ENCODE data around the gene SLC4A2. TPM values are rescaled to one million over a fixed set of nuclear protein-coding genes. Genes with fewer than 3 reads are reported as not detected.

The SLC4A2 gene
- total RNA-seq, 1 donor from 2014 or later = 35.9 TPM

GRCh38 chr7:151046603-151047573, 12.5 kb upstream of the SLC4A2 start:
- no peak for ATAC-seq

- no peak for ATAC-seq
Observed at GRCh38 chr7:151047976-151048815, 11.2 kb upstream of the SLC4A2 start, which contains the start of gene ASIC3. ASIC3 (plus strand) TSS chr7:151048531; CDS start chr7:151048886, 355 bp downstream.

GRCh38 chr7:151048911-151049463, 10.4 kb upstream of the SLC4A2 start:
- no peak for ATAC-seq

GRCh38 chr7:151051108-151051507, 8.3 kb upstream of the SLC4A2 start:
- ATAC-seq = peak; percentile 66

DNA sequence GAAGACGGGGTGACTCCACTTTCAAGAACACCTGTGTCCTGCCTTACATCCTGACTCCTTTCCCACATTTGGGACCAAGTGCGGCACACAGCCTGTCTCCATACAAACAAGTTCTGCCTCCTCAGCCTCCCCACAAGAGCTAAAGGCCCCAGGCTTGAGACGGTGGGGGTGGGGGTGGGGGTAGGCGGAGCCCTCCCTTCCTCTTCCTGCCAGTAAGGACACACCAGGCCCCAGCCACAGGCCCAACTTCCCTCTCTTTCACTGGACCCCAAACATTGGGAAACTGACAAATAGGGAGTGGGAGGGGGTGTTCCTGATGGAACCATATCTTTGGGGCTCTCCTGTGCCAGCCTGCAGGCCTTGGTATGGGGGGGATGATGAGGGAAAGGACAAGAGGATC, 6.3 kb upstream of the SLC4A2 start:
- no peak for ATAC-seq

DNA sequence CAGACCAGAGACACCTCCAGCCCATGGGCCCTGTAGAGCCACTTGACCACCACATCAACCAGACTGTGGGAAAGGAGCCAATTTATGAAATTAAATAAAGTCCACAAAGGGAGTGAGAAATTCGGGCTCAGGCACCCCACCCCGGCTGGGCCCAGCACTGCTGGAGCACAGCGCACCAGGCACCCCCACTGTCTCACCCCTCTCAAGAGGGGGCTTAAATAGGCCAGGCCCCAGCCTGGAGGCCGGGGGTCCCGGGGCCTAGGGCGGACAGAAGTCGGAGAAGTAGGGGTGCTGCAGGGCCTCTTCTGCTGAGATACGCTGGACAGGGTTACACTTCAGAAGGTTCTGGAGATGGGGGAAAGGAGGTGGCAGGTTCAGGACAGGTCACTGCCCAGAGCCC, 5.6 kb upstream of the SLC4A2 start:
- ATAC-seq = no peak

GRCh38 chr7:151056283-151056665, 3.1 kb upstream of the SLC4A2 start:
- no peak for ATAC-seq

- ATAC-seq = no peak
Observed at GRCh38 chr7:151056666-151057505, 2.5 kb upstream of the SLC4A2 start.

- no peak for ATAC-seq
Observed at GRCh38 chr7:151057506-151057988, 1.8 kb upstream of the SLC4A2 start, which contains the start of gene CDK5. CDK5 (minus strand) TSS chr7:151057897; CDS start chr7:151057848, 49 bp downstream.

- ATAC-seq = peak; percentile 92
Observed at GRCh38 chr7:151057989-151058780, 1.2 kb upstream of the SLC4A2 start.

DNA sequence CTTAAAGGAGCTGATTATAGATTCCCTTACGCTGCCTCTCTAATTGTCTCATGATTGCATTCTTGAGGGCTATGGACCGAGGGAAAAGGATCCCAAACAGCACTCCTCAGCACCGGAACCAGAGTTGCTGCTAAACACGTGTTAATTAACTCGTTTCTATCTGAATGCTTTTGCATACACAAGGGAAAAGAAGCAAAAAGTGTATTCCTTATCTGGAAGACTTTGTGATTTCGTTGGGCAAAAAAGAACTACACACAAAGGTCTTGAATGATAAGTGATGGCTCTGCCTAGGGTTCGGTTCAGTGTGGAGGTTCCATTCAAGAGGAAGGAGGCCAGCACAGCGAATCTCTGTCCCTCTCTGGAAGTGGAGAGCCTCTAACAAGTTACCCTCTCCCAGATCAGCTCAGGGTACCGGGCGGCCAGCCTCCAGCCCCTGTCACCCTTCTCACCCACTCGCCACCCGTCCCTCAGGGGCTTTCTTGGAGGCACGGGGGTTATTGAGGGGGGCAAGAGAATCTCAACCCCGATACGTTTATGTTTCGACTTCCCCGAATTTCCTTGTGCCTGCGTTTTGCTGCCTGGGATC, 515 bp upstream of the SLC4A2 start:
- ATAC-seq = no peak

DNA sequence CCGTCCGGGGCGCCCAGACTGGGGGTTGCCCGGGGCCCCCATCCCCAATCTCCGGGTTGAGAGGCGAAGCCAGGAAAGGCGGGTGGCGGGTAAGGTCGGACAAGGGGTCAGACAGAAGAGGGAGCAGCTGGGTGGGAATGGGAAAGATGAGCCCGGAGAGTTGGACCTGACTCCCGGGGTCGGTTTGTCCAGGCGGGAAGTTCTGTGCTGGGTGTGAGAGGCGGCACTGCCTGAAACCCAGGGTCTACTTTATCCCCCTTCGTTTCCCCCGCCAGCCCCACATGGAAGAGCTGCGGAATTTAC, 675 bp downstream of the SLC4A2 start:
- no peak for ATAC-seq

- no peak for ATAC-seq
Observed at GRCh38 chr7:151060416-151061212, 1.2 kb downstream of the SLC4A2 start.

DNA sequence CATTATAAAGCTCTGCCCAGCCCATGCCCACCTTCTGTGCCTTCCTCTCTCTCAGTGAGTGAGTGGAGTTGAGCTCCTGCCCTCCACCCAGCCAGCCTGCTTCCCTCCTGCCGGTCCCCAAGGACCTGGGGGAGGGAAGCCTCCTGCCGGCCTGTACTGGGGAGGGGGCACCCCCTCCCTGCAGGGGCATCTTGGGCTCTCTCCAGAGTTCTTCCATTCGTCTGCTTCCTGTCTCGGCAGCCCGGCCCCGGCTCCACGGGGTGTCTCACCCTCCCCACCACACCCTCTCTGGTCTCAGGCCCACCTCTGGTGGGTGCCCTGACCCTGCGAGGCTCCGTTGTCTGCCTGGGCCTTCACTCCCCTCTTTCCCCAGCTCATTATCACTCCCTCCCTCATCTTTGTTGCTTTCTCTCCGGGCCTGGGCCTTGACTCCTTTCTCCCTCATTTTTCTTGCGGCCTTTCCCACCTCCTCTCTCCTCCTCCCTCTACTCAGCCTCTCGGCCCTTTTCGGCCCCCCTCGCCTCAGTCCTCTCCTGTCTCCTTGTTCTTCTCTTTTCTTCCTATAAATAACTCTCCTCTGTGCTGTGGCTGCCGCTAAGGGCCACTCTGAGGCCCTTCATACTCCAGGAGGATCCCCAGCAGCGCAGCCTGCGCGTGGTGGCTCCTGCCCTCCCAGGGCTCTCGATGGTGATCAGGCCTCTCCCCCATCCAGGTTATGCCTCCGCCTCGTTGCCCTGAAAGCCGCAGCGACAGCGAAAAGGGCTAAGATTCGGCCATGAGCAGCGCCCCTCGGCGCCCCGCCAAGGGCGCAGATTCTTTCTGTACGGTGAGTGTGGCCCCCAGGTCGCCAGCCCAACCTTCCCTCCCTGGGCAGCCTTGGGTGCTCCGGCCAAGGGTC, 2.1 kb downstream of the SLC4A2 start:
- ATAC-seq = no peak

- ATAC-seq = no peak
Observed at GRCh38 chr7:151062111-151062398, 2.7 kb downstream of the SLC4A2 start.

DNA sequence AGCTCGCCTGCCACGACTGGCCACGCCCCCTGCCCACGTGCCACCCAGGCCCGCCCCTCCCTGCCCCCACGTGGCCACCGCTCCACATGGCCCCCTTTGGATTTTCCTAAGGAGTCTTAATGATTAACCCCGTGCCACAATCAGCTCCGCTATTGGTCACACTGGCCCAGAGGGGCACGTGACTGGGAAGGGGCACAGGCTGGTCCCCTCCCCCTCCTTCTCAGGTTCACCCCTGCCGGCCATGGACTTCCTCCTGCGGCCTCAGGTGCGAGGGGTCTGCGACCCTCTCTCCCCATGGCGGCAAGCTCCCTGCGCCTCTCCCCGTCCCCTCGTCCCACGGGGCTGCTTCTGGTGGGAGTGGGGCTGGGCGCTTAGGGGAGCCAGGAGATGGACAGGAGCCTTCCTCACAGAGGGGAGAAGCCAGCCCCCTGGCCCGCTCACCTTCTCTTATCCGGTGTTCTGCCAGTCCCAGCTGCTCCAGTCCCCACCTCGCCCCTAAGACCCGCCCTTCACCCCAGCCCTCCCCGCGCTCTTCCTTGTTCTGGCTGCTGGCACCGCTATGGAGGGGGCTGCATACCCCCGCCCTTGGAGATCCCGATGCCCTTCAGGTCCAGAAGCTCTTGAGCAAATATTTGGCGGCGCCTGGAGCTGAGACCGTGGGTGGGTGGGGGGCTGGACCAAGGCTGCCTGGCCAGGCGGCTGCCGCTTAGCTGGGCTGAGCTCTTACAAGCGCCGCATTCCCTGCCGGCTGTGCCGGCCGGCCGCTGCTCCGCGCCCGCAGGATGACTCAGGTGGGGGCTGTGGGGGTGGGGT, 3.2 kb downstream of the SLC4A2 start:
- ATAC-seq = no peak

DNA sequence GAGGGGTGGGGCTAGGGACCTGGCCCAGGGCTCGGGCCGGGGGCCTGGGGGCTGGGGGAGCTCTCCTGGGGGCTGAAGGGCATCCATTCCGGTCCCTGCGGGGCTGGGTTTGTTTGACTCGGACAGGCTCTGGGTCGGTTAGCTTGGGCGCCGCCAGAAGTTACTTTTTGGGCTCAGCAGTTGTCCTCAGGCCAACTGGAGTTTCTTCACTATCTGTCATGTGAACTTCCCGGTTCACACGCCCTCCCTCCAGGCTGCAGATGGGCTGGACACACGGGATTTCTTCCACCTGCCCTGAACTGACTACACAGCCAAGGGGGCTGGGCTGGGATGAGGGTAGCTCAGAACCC, 3.8 kb downstream of the SLC4A2 start:
- peak; percentile 5 for ATAC-seq

- no peak for ATAC-seq
Observed at GRCh38 chr7:151064454-151064853, 5.1 kb downstream of the SLC4A2 start.

Measured in esophagus mucosa (tissue), 1 donor.